Effector memory CD8-positive, alpha-beta T cell (primary cell): Measurements from ENCODE around the gene CDR2L.
"Not testable (repeated sequence)": the region's sequence is repeated elsewhere in the genome, so short reads cannot be mapped to it uniquely, and the experiment has no call there.

Experiments
- ATAC-seq: fragments of 150-1000 bp; cut with Tn5 transposase; replicated peaks from 2 replicates; pipeline ENCODE4 v1.10.0; 2021; ENCODE audit warnings: mild to moderate bottlenecking, moderate library complexity
- DNase-seq, 3 experiments: peaks; one replicate each; pipeline ENCODE4 v3.0.0; 2021
- H3K27ac Mint-ChIP-seq, 2 donors: one replicate each; pipeline ENCODE4 v1.8.0; 2022; ENCODE audit warnings: mild to moderate bottlenecking in 2 of 2, mixed read lengths in 2 of 2, moderate library complexity in 2 of 2
- H3K27me3 Mint-ChIP-seq, 2 donors: one replicate each; pipeline ENCODE4 v1.8.0; 2022; ENCODE audit warnings: mixed read lengths in 2 of 2
- H3K36me3 Mint-ChIP-seq: one replicate; pipeline ENCODE4 v1.8.0; 2022; ENCODE audit warnings: mild to moderate bottlenecking, moderate library complexity, mixed read lengths; ENCODE audit not compliant: insufficient read depth
- H3K4me1 Mint-ChIP-seq, 2 donors: one replicate each; pipeline ENCODE4 v1.8.0; 2022; ENCODE audit warnings: low read depth in 2 of 2, mixed read lengths in 2 of 2
- H3K4me3 Mint-ChIP-seq, 2 donors: one replicate each; pipeline ENCODE4 v1.8.0; 2022; ENCODE audit warnings: mild to moderate bottlenecking in 2 of 2, mixed read lengths in 2 of 2, moderate library complexity in 2 of 2
- H3K9me3 Mint-ChIP-seq, 2 donors: one replicate each; pipeline ENCODE4 v1.8.0; 2022; ENCODE audit warnings: mixed read lengths in 2 of 2

Gene CDR2L

GRCh38 chr17:75001915-75002843 lies 14.7 kb downstream of the CDR2L start:
- H3K36me3 Mint-ChIP-seq = peaks cover 4% of the 10 kb centered on the region
- no peak for ATAC-seq
- H3K4me1 Mint-ChIP-seq = no peaks in the 10 kb centered on the region
- H3K4me3 Mint-ChIP-seq = no peak overlapping the region
- H3K27me3 Mint-ChIP-seq = peaks cover 0 to 32% of the 10 kb centered on the region in 2 donors
- no peaks in the 10 kb centered on the region for H3K9me3 Mint-ChIP-seq
- no peak for DNase-seq
- no peak overlapping the region for H3K27ac Mint-ChIP-seq

GRCh38 chr17:75003070-75003956 lies 15.9 kb downstream of the CDR2L start:
- no peak overlapping the region for H3K4me3 Mint-ChIP-seq
- H3K27ac Mint-ChIP-seq = no peak overlapping the region
- ATAC-seq (no peak), DNase-seq (no peak)
- no peaks in the 10 kb centered on the region for H3K4me1 Mint-ChIP-seq
- peaks cover 4% of the 10 kb centered on the region for H3K36me3 Mint-ChIP-seq
- H3K9me3 Mint-ChIP-seq = no peaks in the 10 kb centered on the region
- peaks cover 0 to 32% of the 10 kb centered on the region in 2 donors for H3K27me3 Mint-ChIP-seq

DNA sequence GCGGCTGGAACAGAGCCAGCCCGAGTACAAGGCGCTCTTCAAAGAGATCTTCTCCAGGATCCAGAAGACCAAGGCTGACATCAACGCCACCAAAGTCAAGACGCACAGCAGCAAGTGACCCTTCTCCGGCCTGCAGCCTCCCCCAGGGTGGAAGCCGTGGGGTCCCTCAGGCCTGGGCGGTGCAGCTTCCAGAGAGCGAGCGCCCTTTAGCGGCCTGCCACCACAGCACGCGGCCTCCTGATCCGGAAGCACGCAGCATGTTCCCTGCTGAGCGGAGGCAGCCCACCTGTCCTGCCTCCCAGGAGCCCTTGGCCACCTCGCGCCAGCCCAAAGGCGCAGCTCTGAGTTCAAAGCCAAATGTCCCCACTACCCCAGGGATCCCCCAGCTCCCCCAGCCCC lies 16.5 kb downstream of the CDR2L start:
- DNase-seq = no peak
- peaks cover 0 to 32% of the 10 kb centered on the region in 2 donors for H3K27me3 Mint-ChIP-seq
- ATAC-seq = no peak
- no peak overlapping the region for H3K4me3 Mint-ChIP-seq
- no peaks in the 10 kb centered on the region for H3K4me1 Mint-ChIP-seq
- H3K27ac Mint-ChIP-seq = no peak overlapping the region
- peaks cover 4% of the 10 kb centered on the region for H3K36me3 Mint-ChIP-seq
- H3K9me3 Mint-ChIP-seq = no peaks in the 10 kb centered on the region

DNA sequence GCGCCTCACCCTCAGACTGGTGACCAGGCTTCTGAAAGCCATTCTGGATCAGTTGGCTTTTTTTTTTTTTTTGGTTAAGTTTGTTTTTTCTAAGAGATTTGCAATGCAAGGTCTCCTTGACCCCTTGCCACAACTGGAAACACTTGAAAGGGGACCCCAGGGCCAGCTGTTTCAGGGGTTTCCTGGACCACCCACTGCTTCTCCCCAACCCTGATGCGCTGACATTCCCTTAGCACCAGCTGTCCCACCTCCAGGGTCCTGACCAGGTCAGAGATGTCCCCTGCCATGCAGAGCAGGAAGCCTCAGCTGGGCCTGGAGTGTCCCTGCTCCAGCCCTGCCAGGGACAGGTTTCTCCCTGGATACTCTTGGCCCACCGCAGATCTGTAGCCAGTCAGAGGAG lies 16.9 kb downstream of the CDR2L start:
- Mint-ChIP-seq H3K36me3 (peaks cover 4% of the 10 kb centered on the region), H3K27me3 (peaks cover 0 to 32% of the 10 kb centered on the region in 2 donors), H3K4me1 (no peaks in the 10 kb centered on the region), H3K4me3 (no peak overlapping the region), H3K27ac (no peak overlapping the region), H3K9me3 (no peaks in the 10 kb centered on the region)
- ATAC-seq (no peak), DNase-seq (no peak)

DNA sequence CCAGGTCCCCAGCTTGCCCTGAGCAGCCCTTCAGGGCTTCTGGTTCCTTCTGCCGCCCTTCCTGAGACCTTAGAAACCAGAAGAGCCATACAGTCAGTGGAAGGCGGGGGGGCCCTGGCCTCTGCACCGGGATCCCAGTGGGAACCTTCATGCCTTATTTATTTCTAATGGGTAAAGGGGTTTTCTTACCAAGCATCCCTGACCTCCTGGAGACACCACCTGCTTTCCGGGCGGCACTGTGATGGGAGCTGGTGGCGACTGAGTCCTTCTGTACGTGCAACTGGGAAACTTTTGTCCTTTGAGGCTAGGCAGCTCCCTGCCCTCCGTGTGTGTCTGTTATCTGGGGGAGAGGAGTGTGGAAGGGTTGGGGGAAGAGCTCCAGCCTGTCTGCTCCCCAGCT lies 17.9 kb downstream of the CDR2L start:
- Mint-ChIP-seq H3K27ac (no peak overlapping the region), H3K4me1 (no peaks in the 10 kb centered on the region), H3K9me3 (no peaks in the 10 kb centered on the region), H3K36me3 (peaks cover 4% of the 10 kb centered on the region), H3K4me3 (no peak overlapping the region), H3K27me3 (peaks cover 0 to 32% of the 10 kb centered on the region in 2 donors)
- ATAC-seq (no peak), DNase-seq (no peak)

DNA sequence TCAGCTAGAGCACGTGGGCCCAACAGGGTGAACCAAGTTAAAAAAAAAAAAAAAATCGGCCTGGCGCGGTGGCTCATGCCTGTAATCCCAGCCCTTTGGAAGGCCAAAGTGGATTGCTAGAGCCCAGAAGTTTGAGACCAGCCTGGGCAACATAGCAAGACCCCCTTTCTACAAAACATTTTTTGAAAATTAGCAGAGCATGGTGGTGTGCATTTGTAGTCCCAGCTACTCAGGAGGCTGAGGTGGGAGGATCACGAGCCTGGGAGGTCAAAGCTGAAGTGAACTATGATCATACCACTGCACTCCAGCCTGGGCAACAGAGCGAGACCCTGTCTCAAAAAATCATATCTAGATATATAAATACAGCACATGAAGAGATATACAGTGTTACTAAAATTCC lies 18.7 kb downstream of the CDR2L start:
- H3K4me3 Mint-ChIP-seq, H3K36me3 Mint-ChIP-seq, H3K9me3 Mint-ChIP-seq, H3K27ac Mint-ChIP-seq, H3K4me1 Mint-ChIP-seq, ATAC-seq, DNase-seq: not testable (repeated sequence)
- peaks cover 0 to 32% of the 10 kb centered on the region in 2 donors for H3K27me3 Mint-ChIP-seq

DNA sequence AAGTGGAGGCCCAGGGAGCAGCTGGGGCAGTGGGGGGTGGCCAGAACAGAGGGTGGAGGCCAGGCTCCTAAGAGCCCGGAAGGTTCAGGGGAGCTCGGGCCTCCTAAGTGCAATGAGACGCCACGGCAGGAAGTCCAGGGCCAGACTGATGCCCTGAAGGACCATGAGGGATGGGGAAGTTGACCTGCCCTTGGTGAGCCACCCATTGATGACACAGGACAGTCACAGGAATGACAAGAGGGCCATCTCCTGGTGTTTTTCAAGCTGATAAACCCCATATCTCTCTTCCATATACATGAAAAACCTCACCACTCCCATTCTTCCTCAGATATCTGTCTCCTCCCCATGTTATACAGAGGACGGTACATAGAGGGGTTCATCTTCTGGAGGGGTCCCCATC lies 19.2 kb downstream of the CDR2L start:
- peaks cover 0 to under 1% of the 10 kb centered on the region in 2 donors for H3K4me1 Mint-ChIP-seq
- no peak for ATAC-seq

GRCh38 chr17:75008373-75008772 lies 20.9 kb downstream of the CDR2L start:
- no peak overlapping the region for H3K27ac Mint-ChIP-seq
- H3K4me1 Mint-ChIP-seq = peaks cover 12% of the 10 kb centered on the region in 2 donors
- no peak overlapping the region for H3K4me3 Mint-ChIP-seq
- ATAC-seq (no peak), DNase-seq (no peak)
- peaks cover 0 to 19% of the 10 kb centered on the region in 2 donors for H3K27me3 Mint-ChIP-seq
- H3K36me3 Mint-ChIP-seq = peaks cover 10% of the 10 kb centered on the region
- H3K9me3 Mint-ChIP-seq = no peaks in the 10 kb centered on the region

More for the DNA sequence above, 19.2 kb downstream of the CDR2L start:
- H3K27me3 Mint-ChIP-seq = peaks cover 0 to 32% of the 10 kb centered on the region in 2 donors
- no peaks in the 10 kb centered on the region for H3K9me3 Mint-ChIP-seq
- no peak for DNase-seq
- H3K36me3 Mint-ChIP-seq = no peaks in the 10 kb centered on the region
- no peak overlapping the region for H3K4me3 Mint-ChIP-seq
- no peak overlapping the region for H3K27ac Mint-ChIP-seq

DNA sequence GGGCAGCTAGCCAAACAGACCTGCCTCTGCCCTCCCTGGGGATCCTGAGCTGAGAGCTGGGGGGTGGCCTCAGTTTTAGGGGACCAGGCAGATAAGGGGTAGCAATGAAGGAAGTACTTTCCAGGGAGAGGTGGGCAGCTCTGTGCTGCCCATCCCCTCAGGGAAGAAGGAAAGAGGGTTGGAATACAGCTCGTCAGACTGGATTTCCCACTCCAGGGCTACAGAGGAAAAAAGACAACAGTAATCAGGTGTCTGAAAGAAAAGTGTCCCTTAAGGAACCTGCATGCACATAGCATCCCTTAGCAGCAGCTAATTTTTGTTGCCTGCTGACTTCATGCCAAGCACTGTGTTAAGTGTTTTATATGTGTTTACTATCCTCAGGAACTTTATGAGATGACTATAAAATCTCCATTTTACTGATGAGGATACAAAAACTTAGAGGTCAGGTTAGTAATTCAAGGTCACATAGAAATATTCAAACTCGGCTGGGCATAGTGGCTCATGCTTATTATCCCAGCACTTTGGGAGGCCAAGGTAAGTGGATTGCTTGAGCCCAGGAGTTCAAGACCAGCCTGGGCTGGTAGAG lies 21.8 kb downstream of the CDR2L start:
- peaks cover 10% of the 10 kb centered on the region for H3K36me3 Mint-ChIP-seq
- H3K9me3 Mint-ChIP-seq = no peaks in the 10 kb centered on the region
- no peak overlapping the region for H3K27ac Mint-ChIP-seq
- DNase-seq = no peak
- H3K4me3 Mint-ChIP-seq = no peak overlapping the region
- ATAC-seq = no peak
- peaks cover 0 to 19% of the 10 kb centered on the region in 2 donors for H3K27me3 Mint-ChIP-seq
- H3K4me1 Mint-ChIP-seq = peaks cover 18 to 20% of the 10 kb centered on the region in 2 donors

DNA sequence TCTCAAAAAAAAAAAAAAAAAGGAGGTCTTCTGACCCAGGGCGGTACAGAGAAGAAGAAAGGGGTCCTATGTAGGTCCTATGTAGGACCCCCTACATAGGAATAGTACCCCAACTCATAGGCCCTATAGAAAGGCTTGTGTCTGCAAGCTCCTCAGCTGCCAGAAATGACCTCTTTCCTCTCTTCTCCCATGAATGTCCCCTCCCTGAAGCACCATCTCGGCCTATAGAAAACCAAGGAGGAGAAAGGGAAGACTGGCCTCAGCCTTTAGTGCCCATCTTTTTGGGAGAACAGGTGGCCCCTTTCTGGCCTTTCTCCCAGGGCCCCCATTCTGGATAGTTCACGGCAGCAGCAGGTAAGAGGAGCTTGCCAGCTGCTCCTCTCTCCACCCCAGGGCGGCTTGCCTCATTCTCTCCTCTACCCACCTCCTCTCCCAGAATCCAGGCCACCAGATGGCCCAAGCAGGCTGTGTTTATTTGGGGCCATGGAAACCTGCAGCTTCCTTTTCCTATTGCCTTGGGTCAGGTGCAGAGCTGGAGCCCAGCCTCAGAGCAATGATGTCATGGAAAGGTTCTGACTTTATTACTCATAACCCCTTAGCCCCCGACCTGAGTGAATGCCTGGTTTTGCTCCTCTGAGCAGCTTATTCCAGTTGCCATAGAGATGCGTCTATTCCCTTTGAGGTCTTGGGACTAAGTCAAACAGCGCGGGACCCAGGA lies 23.4 kb downstream of the CDR2L start:
- H3K36me3 Mint-ChIP-seq = peaks cover 10% of the 10 kb centered on the region
- ATAC-seq (no peak), DNase-seq (no peak)
- peaks cover 0 to 3% of the 10 kb centered on the region in 2 donors for H3K27me3 Mint-ChIP-seq
- H3K4me1 Mint-ChIP-seq = peaks cover 18 to 30% of the 10 kb centered on the region in 2 donors
- peak overlapping the region in 1 of 2 donors; percentile 91 for H3K27ac Mint-ChIP-seq
- H3K9me3 Mint-ChIP-seq = no peaks in the 10 kb centered on the region
- peak overlapping the region; percentile 4 to 18 for H3K4me3 Mint-ChIP-seq

DNA sequence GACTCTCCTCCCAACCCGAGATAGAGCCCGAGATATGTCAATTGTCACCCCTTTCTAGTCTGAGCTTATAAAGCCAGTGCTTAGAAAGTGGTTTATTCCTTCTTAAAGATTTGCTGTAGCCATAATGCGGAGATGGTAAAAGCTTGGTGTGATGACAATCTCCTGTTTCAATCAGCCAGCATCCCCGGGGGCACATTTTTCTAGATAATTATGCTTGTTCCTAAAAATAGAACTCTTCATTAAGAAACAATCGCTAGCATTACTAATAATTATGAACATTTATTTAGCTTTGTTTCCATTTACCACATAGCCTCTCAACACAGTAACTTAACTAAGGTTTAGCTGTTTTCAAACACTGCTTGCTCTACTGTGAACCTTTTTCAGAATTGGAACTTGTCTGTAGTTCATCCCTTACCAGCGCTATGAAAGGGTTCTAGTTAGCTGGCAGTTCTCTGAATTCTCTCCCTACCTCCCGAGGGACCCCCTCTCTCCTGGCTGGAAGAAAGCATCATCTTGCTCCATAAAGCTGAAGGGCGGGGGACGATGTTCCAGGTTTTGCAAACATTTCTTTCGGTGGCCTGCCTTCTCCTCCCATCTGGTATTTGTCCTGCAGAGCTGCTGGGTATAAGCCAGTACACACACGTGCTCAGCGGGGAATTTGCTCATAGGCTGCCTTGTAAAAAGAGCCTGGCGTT lies 24.1 kb downstream of the CDR2L start:
- Mint-ChIP-seq H3K27me3 (no peaks in the 10 kb centered on the region), H3K9me3 (no peaks in the 10 kb centered on the region), H3K4me1 (peaks cover 21 to 30% of the 10 kb centered on the region in 2 donors), H3K27ac (peak overlapping the region; percentile 91), H3K4me3 (peak overlapping the region; percentile 94 to 95), H3K36me3 (peaks cover 16% of the 10 kb centered on the region)
- no peak for ATAC-seq
- DNase-seq = no peak

DNA sequence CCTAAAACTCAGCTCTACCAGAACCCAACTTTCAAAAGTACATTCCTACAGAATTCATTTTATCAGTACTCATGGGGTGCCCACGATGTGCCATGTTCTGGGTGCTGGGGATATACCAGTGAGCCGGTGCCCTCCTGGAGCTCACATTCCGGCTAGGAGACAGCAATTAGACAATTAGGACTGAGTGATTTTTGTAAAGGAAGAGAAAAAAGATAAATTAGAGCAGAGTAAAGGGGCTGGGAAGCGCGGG lies 24.6 kb downstream of the CDR2L start:
- Mint-ChIP-seq H3K4me1 (peaks cover 21 to 30% of the 10 kb centered on the region in 2 donors), H3K27ac (peak overlapping the region; percentile 91), H3K4me3 (peak overlapping the region; percentile 94 to 95), H3K36me3 (peaks cover 20% of the 10 kb centered on the region), H3K27me3 (no peaks in the 10 kb centered on the region), H3K9me3 (no peaks in the 10 kb centered on the region)
- ATAC-seq (no peak), DNase-seq (no peak)
